Activated T-cell treated with anti-CD3 and anti-CD28 coated beads, Interleukin-2, amount 50 U/mL, for 72 hours (primary cell): ENCODE measurements around the gene SLITRK2. TPM values are rescaled to one million over a fixed set of nuclear protein-coding genes. Genes with fewer than 3 reads are reported as not detected.

ENCODE experiments used
- ATAC-seq, 2 donors: fragments of 150-1000 bp; cut with Tn5 transposase; replicated peaks in 1 of 2; 2 replicates each; pipeline ENCODE4 v1.10.0; 2021; ENCODE audit warnings: moderate library complexity in 2 of 2, mild to moderate bottlenecking in 1 of 2
- DNase-seq, 2 donors: peaks; one replicate each; pipeline ENCODE4 v3.0.0; 2021 to 2022; ENCODE audit warnings: mixed read lengths in 1 of 2
- H3K27ac Mint-ChIP-seq: one replicate; pipeline ENCODE4 v1.8.0; 2022; ENCODE audit warnings: mild to moderate bottlenecking, moderate library complexity, mixed read lengths
- H3K27me3 Mint-ChIP-seq: one replicate; pipeline ENCODE4 v1.8.0; 2022; ENCODE audit warnings: low read depth, mixed read lengths
- H3K36me3 Mint-ChIP-seq, 2 donors: one replicate each; pipeline ENCODE4 v1.8.0; 2022; ENCODE audit warnings: mixed read lengths in 2 of 2, mild to moderate bottlenecking in 1 of 2; ENCODE audit not compliant: insufficient read depth in 2 of 2
- H3K4me1 Mint-ChIP-seq: one replicate; pipeline ENCODE4 v1.8.0; 2022; ENCODE audit warnings: low read depth, mixed read lengths
- H3K4me3 Mint-ChIP-seq, 2 donors: one replicate each; pipeline ENCODE4 v1.8.0; 2022; ENCODE audit warnings: mild to moderate bottlenecking in 2 of 2, mixed read lengths in 2 of 2, moderate library complexity in 2 of 2
- H3K9me3 Mint-ChIP-seq, 2 donors: one replicate each; pipeline ENCODE4 v1.8.0; 2022; ENCODE audit warnings: mixed read lengths in 2 of 2
- total RNA-seq, 2 donors: library from RNA; stranded (reverse); gene quantifications; one replicate each; pipeline ENCODE4 v1.2.3, GENCODE V29; 2022

The SLITRK2 gene, protein sequence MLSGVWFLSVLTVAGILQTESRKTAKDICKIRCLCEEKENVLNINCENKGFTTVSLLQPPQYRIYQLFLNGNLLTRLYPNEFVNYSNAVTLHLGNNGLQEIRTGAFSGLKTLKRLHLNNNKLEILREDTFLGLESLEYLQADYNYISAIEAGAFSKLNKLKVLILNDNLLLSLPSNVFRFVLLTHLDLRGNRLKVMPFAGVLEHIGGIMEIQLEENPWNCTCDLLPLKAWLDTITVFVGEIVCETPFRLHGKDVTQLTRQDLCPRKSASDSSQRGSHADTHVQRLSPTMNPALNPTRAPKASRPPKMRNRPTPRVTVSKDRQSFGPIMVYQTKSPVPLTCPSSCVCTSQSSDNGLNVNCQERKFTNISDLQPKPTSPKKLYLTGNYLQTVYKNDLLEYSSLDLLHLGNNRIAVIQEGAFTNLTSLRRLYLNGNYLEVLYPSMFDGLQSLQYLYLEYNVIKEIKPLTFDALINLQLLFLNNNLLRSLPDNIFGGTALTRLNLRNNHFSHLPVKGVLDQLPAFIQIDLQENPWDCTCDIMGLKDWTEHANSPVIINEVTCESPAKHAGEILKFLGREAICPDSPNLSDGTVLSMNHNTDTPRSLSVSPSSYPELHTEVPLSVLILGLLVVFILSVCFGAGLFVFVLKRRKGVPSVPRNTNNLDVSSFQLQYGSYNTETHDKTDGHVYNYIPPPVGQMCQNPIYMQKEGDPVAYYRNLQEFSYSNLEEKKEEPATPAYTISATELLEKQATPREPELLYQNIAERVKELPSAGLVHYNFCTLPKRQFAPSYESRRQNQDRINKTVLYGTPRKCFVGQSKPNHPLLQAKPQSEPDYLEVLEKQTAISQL
- total RNA-seq = not detected

DNA sequence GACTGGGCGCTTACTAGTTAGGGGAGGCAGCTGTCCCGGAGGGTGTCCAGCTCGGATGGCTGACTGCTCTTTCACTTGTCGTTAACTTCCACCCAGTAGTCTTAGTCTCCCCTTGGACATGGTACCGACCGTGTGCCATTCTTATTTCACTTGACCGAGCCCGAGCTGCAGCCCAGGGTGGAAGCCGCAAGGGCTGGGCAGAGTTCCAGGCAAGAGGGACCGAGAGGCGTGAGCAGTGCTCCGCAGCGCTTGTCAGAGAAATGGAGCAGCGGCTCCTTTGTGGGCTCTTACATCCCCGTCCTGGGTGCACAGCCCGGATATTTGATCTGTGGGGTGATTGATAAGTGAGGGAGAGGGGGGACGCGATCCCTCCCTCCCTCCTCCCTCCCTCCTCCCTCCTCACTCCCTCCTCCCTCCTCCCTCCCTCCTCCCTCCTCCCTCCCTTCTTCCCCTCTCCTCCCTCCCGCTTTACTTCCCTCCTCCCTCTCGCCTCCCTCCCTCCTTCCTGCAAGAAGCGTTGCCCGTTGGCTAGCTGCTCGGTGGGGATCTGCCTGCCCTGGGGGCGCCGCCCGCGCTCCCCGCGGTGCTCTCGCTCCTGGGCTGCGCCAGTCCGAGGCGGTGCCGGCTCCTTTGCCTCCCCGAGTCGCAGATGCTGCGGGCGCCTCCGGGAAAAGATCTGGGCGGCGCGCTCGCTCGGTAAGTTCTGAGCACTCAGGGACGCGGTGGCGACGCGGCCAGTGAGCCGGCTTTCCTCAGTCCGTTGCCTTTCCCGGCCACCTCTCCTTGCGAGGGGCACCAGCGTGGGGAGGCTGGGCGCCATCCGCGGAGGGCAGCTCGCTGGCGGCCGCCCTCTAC is at the start of gene SLITRK2:
Gene SLITRK2 (plus strand): TSS at position 499 of the 855 bp plus-strand sequence. CDS start 4,597 bp downstream, outside the sequence.
- Mint-ChIP-seq H3K4me1 (no peaks in the 10 kb centered on the region), H3K36me3 (peaks cover 0 to 3% of the 10 kb centered on the region in 2 donors), H3K4me3 (no peak within 1 kb of the TSS), H3K27me3 (peaks cover 57% of the 10 kb centered on the region), H3K27ac (no peak within 1 kb of the TSS), H3K9me3 (peaks cover 1 to 2% of the 10 kb centered on the region in 2 donors)
- DNase-seq (no peak), ATAC-seq (no peak)

DNA sequence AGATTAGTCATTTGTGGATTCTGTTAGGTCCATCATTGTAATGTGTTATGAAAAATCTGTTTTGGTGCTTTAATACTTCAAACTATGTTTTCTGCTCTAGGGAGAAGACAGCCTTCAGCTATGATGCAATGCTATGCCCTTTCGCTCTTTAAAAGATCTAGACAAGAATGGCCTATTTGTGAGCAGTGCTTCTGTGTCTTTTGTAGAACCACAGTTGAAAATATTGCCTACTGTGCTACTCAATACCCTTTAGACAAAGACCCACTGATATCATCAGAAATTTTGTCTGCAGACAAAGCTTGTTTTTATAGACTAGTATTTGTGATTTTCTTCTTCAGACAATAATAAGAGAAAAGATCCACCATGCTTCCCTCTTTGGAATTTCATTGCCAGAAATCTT is 44.6 kb upstream of the SLITRK2 start:
- no peaks in the 10 kb centered on the region for H3K36me3 Mint-ChIP-seq
- ATAC-seq (no peak), DNase-seq (no peak)
- no peak overlapping the region for H3K27ac Mint-ChIP-seq
- H3K9me3 Mint-ChIP-seq = peaks cover 2 to 4% of the 10 kb centered on the region in 2 donors
- peaks cover 4% of the 10 kb centered on the region for H3K27me3 Mint-ChIP-seq
- no peaks in the 10 kb centered on the region for H3K4me1 Mint-ChIP-seq
- H3K4me3 Mint-ChIP-seq = no peak overlapping the region

DNA sequence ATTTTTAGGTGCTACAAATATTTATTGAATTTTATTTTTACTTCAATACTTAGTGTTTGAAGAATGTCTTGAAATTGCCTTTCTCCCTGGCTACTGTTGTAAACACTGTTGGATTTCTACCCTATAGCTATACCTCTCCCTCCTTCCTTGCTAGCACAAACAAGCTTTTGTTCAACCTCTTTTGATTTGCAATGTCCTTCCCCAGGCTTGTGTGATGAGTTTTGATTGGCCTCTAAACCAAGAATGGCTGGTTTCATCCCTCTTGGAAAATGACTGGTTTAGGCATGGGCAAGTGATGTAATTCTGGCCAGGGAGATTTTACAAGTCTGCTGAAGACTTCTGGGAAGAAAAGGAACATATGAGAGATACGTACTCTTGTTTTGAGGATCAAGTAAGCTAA is 25.3 kb upstream of the SLITRK2 start:
- Mint-ChIP-seq H3K9me3 (peaks cover 0 to 7% of the 10 kb centered on the region in 2 donors), H3K4me3 (no peak overlapping the region), H3K4me1 (no peaks in the 10 kb centered on the region), H3K27me3 (peaks cover 7% of the 10 kb centered on the region), H3K27ac (no peak overlapping the region), H3K36me3 (no peaks in the 10 kb centered on the region)
- ATAC-seq = no peak
- no peak for DNase-seq

DNA sequence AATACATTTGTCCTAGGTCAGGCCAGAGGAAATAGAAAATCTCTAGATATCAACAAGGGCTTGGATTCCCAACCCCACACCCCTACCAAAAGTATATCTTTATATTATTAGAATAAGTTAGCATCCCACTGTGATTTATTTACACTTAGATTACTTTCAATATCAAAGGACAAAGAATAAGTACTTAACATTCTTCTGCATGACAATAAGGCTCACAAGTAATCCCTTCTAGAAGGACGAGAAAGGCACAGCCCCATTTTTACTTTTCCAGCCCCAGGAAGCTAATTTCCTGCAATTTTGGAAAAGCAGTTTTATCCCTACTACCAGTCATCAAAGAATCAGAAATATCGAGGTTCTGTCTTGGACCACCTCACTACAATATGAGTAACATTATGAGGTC is 14.1 kb upstream of the SLITRK2 start:
- no peak overlapping the region for H3K27ac Mint-ChIP-seq
- H3K4me1 Mint-ChIP-seq = no peaks in the 10 kb centered on the region
- ATAC-seq (no peak), DNase-seq (no peak)
- no peak overlapping the region for H3K4me3 Mint-ChIP-seq
- H3K36me3 Mint-ChIP-seq = no peaks in the 10 kb centered on the region
- H3K9me3 Mint-ChIP-seq = no peaks in the 10 kb centered on the region
- H3K27me3 Mint-ChIP-seq = no peaks in the 10 kb centered on the region

DNA sequence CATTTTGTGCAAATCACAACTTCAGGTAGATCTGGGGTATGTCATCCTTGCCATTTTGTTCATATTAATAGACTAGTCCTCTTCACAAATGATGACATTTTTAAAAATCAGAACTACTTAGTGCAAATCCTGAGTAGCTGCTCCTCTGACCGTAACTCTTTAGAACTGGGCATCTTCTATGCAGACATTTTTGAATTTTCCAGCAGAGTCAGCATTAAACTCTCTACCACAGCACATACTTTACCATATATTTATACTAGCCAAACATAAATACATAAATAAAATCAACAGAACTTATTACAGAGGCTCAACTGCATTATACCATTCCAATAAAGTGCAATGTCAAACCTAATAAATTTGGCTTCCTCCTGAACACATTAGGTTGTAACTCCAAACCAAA is 4.5 kb upstream of the SLITRK2 start:
- Mint-ChIP-seq H3K4me3 (no peak overlapping the region), H3K36me3 (peaks cover 0 to 3% of the 10 kb centered on the region in 2 donors), H3K27me3 (peaks cover 24% of the 10 kb centered on the region), H3K27ac (no peak overlapping the region), H3K4me1 (no peaks in the 10 kb centered on the region), H3K9me3 (peaks cover 1 to 2% of the 10 kb centered on the region in 2 donors)
- DNase-seq (no peak), ATAC-seq (no peak)

DNA sequence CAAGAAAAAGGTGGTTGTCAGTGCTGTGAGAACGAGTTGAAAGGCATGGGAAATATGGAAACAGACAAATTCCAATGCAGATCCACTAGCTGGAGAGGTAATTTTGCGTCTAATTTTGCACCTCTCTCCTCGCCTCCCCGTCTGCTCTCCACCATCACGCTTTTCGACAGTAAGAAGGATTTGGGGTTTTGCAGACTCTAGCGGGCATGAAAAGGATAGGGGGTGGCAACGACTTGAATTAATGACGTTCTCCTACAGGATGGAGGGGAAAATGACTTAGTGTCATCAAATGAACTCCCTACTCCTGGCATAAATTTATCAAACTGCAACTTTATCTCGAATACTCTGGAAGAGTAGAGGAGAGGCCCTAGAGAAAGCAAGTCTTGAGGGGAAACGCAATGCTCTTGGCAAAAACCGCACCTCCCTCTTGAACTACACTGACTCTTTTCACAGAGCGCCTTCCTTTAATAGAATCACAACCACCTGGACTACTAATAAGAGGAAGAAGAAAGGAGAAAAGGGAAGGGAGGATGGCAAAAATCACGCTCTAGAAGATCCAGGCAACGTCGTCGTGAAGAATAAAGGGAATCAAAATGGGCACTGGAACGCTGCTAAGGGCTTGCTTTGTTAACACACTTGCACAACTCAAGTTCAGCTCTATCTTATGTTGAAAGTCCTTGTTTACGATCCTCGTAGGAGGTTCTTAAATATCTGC is 871 bp upstream of the SLITRK2 start:
- Mint-ChIP-seq H3K36me3 (peaks cover 0 to 3% of the 10 kb centered on the region in 2 donors), H3K9me3 (peaks cover 1 to 2% of the 10 kb centered on the region in 2 donors)

DNA sequence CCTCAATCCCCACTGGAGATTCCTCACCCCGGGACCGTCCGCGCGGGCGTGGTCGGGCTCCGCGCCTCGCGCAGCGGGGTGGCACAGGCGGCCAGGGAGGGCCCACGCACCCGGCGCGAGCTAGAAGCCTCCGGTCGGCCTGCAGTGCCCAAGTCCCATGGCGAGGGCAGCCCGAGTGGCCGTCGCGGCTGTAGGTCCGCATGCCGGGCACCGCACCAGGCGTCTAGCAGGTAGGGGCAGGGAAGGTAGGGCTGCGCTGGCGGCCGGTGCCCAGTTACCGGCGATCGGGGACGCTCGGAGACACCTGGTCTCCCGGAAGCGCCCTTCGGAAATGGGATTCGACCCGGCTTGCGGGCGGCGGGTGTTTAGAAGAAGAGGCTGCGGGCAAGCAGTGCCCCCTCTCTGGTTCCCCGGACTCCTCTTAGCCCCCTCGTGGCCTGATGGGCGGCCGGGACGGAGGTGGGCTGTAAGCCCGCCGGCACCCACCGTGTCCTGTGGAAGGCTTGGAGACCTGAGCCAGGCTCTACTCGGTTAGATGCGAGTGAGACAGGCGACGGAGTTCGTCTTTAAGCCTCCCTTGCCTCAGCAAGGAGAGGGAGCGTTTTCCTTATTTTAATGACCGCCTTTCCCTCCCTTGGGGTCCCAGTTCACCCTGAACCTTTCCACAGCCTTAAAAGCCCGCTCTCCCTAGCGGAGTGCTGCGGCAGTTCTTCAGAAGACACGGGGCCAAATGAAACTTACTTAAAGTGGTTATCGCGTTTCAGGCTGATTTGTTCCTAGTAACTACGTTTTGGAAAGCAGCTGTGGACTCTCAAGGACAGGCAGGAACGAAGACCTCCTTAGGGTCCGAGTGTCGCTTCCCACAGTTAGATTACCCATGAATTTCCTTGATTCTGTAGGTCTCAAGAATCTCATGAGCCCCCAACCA is 821 bp downstream of the SLITRK2 start:
- Mint-ChIP-seq H3K4me1 (no peaks in the 10 kb centered on the region), H3K27ac (no peak overlapping the region), H3K9me3 (peaks cover 1 to 2% of the 10 kb centered on the region in 2 donors), H3K27me3 (peaks cover 61% of the 10 kb centered on the region), H3K4me3 (no peak overlapping the region), H3K36me3 (peaks cover 0 to 3% of the 10 kb centered on the region in 2 donors)
- DNase-seq = no peak
- no peak for ATAC-seq

More for the DNA sequence above, 871 bp upstream of the SLITRK2 start:
- Mint-ChIP-seq H3K4me3 (no peak overlapping the region), H3K27ac (no peak overlapping the region), H3K4me1 (no peaks in the 10 kb centered on the region), H3K27me3 (peaks cover 51% of the 10 kb centered on the region)
- DNase-seq (no peak), ATAC-seq (no peak)

DNA sequence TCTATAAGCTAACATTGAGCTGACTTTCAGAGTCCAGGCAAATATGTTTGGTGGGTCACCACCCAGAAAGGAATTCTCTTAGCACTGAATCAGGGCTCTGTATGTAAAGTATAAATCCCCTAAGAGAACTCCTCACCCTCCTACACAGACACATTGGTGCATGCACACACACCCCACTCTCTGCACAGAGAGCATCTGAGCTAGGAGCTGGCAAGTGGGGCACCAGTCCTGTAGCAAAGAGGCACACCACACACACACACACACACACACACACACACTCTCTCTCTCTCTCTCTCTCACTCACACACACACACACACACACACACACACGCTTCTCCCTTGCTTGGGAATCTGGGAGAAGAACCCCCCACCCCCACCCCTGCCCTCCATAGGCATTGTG is 3.2 kb downstream of the SLITRK2 start:
- Mint-ChIP-seq H3K36me3 (peaks cover 0 to 5% of the 10 kb centered on the region in 2 donors), H3K4me3 (no peak overlapping the region), H3K9me3 (peaks cover 1 to 2% of the 10 kb centered on the region in 2 donors), H3K27ac (no peak overlapping the region), H3K4me1 (no peaks in the 10 kb centered on the region), H3K27me3 (peaks cover 68% of the 10 kb centered on the region)
- ATAC-seq = no peak
- DNase-seq = no peak

DNA sequence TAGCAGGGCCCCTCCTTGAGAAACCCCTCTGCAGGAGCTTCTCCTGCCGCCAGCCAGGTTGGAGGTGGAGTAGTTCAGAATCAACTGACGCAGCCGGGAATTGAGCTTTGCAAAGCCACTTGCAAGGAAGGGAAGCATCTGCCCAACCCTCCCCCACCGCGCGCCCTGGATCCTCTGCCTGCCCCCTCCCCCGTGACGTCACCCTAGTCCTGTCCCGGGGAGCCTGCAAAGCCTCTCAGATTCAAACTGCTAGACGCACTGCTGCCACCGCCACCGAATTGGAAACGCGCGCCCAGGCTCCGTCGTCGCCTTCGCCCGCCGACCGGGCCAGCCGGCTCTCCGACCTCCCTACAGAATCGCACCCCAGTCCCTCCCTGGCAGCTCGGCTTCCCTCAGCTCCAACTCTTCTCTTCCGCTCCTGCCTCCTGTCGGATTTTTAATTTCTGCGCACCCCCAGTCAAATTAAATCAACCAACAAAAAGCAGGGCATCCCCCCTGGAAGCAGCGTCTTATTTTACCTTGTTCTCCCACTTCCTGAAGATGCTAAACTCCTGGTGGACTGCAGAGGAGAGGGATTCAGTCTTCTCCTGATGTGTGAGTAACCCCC is 3.8 kb downstream of the SLITRK2 start:
- H3K4me1 Mint-ChIP-seq = no peaks in the 10 kb centered on the region
- H3K4me3 Mint-ChIP-seq = no peak overlapping the region
- peaks cover 62% of the 10 kb centered on the region for H3K27me3 Mint-ChIP-seq
- H3K27ac Mint-ChIP-seq = no peak overlapping the region
- DNase-seq = no peak
- peaks cover 1 to 2% of the 10 kb centered on the region in 2 donors for H3K9me3 Mint-ChIP-seq
- peaks cover 0 to 2% of the 10 kb centered on the region in 2 donors for H3K36me3 Mint-ChIP-seq
- ATAC-seq = no peak

DNA sequence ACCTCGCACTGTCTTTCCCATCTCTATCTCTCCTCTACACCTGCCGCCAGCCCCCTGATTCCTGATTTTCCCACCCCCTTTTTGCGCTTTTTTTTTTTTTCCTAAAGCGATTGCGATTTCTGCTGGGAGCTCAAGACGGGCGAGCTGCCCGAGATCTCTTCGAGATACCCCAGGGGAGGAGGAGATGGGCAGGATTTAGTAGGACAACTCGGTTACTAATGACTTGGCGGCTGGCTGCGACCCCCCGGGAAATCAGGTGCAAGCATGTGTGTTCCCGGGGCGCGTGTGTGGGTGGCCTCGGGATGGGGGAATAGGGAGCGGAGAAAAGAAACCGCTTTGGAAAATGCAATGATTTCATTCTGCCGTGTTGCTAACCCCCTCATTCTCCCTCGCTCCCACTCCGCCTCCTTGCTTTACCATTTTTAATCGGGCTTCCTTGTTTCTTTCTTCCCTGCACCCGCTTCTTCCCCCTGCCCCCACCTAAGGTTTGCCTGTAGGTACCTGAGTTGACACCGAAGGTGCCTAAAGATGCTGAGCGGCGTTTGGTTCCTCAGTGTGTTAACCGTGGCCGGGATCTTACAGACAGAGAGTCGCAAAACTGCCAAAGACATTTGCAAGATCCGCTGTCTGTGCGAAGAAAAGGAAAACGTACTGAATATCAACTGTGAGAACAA is 4.4 kb downstream of the SLITRK2 start:
- Mint-ChIP-seq H3K36me3 (peaks cover 0 to 2% of the 10 kb centered on the region in 2 donors), H3K27me3 (peaks cover 56% of the 10 kb centered on the region), H3K4me3 (no peak overlapping the region), H3K4me1 (no peaks in the 10 kb centered on the region), H3K9me3 (no peaks in the 10 kb centered on the region), H3K27ac (no peak overlapping the region)
- ATAC-seq = no peak
- no peak for DNase-seq

DNA sequence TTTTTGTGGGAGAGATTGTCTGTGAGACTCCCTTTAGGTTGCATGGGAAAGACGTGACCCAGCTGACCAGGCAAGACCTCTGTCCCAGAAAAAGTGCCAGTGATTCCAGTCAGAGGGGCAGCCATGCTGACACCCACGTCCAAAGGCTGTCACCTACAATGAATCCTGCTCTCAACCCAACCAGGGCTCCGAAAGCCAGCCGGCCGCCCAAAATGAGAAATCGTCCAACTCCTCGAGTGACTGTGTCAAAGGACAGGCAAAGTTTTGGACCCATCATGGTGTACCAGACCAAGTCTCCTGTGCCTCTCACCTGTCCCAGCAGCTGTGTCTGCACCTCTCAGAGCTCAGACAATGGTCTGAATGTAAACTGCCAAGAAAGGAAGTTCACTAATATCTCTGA is 5.5 kb downstream of the SLITRK2 start:
- no peaks in the 10 kb centered on the region for H3K4me1 Mint-ChIP-seq
- no peak overlapping the region for H3K27ac Mint-ChIP-seq

More for the DNA sequence above, 5.5 kb downstream of the SLITRK2 start:
- Mint-ChIP-seq H3K4me3 (no peak overlapping the region), H3K9me3 (no peaks in the 10 kb centered on the region), H3K27me3 (peaks cover 52% of the 10 kb centered on the region), H3K36me3 (peaks cover 0 to 2% of the 10 kb centered on the region in 2 donors)
- ATAC-seq (no peak), DNase-seq (no peak)
